ENCODE data around the gene RNPC3. TPM values are rescaled to one million over a fixed set of nuclear protein-coding genes. Genes with fewer than 3 reads are reported as not detected.

RNPC3 gene
- polyA plus RNA-seq, 1 of the 3 experiments (the other 2 are of a cell fraction): 10.0 TPM

GRCh38 chr1:103569493-103569892 is 44.0 kb downstream of the RNPC3 start:
- WGBS (ENCODE audit: low lambda C conversion rate): 81% methylated on average over 6 of the region's 7 CpGs
- CTCF ChIA-PET: no interaction called here
- Histone ChIP-seq H3F3A (replicated peaks; ENCODE audit: insufficient read depth) (no peaks in the 10 kb centered on the region), H3K27ac (ENCODE audit: low read depth in 2 of 2, low read length in 1 of 2) (no peak overlapping the region), H3K9me3 (no peaks in the 10 kb centered on the region), H3K79me2 (ENCODE audit: insufficient read depth) (no peaks in the 10 kb centered on the region), H3K4me2 (no peak overlapping the region), H2AFZ (ENCODE audit: low read depth) (no peak overlapping the region), H3K27me3 (ENCODE audit: insufficient read depth) (no peaks in the 10 kb centered on the region), H3K9me2 (no peaks in the 10 kb centered on the region), H3K9ac (no peak overlapping the region), H3K4me1 (ENCODE audit: control insufficient read depth in 1 of 2, insufficient read depth in 2 of 2, low read depth in 1 of 2, low read length in 1 of 2) (no peaks in the 10 kb centered on the region), H3K36me3 (replicated peaks in 1 of 2; ENCODE audit: control insufficient read depth in 1 of 2, insufficient read depth in 2 of 2, low read length in 1 of 2) (no peaks in the 10 kb centered on the region), H3K4me3 (ENCODE audit: low read depth in 2 of 2, low read length in 1 of 2) (no peak overlapping the region), H4K20me1 (ENCODE audit: insufficient read depth) (no peaks in the 10 kb centered on the region)
- DNase-seq: no peak
- TF ChIP-seq RCOR1 (IDR thresholded peaks at IDR 0.05; ENCODE audit: low read length) (no peak), SIN3A (IDR thresholded peaks at IDR 0.05; ENCODE audit: borderline replicate concordance, low read depth, low read length) (no peak), EZH2phosphoT487 (IDR thresholded peaks at IDR 0.05; ENCODE audit: borderline replicate concordance, low read depth) (no peak), PBX3 (IDR thresholded peaks at IDR 0.05) (no peak), REST (IDR thresholded peaks at IDR 0.05; ENCODE audit: low read depth, low read length) (no peak), NRF1 (IDR thresholded peaks at IDR 0.05; ENCODE audit: low read depth, low read length) (no peak), ZBTB33 (IDR thresholded peaks at IDR 0.05; ENCODE audit: borderline replicate concordance, low read depth) (no peak), TEAD4 (IDR thresholded peaks at IDR 0.05; ENCODE audit: borderline replicate concordance, insufficient read depth) (no peak), USF1 (IDR thresholded peaks at IDR 0.05; ENCODE audit: borderline replicate concordance, low read depth) (no peak), GATA2 (CRISPR knock-in tag; IDR thresholded peaks at IDR 0.05) (no peak), MEF2A (IDR thresholded peaks at IDR 0.05; ENCODE audit: borderline replicate concordance, low read depth) (no peak), YY1 (IDR thresholded peaks at IDR 0.05; ENCODE audit: low read depth) (no peak), RAD21 (IDR thresholded peaks at IDR 0.05; ENCODE audit: low read length) (no peak), FOSL2 (IDR thresholded peaks at IDR 0.05; ENCODE audit: borderline replicate concordance, low read depth) (no peak), EP300 (IDR thresholded peaks at IDR 0.05; ENCODE audit: borderline replicate concordance in 1 of 2, low read depth in 1 of 2, low read length in 1 of 2) (no peak), GABPA (IDR thresholded peaks at IDR 0.05; ENCODE audit: low read depth) (no peak), USF2 (IDR thresholded peaks at IDR 0.05; ENCODE audit: borderline replicate concordance, low read depth, low read length) (no peak), RXRA (IDR thresholded peaks at IDR 0.05; ENCODE audit: borderline replicate concordance, low read depth) (no peak), CTCF (IDR thresholded peaks at IDR 0.05) (no peak), ELF1 (IDR thresholded peaks at IDR 0.05) (no peak)
- POLR2A ChIA-PET: no interaction called here

All from SK-N-SH (cell line).